Measurements from ENCODE around the gene CENPP.

DNA sequence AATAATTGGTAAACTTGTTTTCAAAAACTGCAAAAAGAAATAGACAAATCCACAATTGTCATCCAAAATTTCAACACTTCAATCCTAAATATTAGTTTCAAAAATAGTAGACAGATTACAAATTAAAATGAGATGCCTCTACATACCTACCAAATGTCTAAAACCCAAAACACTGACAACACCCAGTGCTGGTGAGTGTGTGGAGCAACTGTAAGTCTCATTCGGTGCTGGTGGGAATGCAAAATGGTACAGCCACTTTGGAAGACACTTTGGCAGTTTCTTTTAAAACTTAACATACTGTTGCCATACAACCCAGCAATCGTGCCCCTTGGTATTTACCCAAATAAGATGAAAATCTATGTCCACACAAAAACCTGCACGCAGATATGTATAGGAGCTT is 203.4 kb downstream of the CENPP start:
- TF ChIP-seq, protein P1, sequence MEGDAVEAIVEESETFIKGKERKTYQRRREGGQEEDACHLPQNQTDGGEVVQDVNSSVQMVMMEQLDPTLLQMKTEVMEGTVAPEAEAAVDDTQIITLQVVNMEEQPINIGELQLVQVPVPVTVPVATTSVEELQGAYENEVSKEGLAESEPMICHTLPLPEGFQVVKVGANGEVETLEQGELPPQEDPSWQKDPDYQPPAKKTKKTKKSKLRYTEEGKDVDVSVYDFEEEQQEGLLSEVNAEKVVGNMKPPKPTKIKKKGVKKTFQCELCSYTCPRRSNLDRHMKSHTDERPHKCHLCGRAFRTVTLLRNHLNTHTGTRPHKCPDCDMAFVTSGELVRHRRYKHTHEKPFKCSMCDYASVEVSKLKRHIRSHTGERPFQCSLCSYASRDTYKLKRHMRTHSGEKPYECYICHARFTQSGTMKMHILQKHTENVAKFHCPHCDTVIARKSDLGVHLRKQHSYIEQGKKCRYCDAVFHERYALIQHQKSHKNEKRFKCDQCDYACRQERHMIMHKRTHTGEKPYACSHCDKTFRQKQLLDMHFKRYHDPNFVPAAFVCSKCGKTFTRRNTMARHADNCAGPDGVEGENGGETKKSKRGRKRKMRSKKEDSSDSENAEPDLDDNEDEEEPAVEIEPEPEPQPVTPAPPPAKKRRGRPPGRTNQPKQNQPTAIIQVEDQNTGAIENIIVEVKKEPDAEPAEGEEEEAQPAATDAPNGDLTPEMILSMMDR (IDR thresholded peaks at IDR 0.05) = no peak
- TF ChIP-seq EP300 (IDR thresholded peaks at IDR 0.05) (no peak), POLR2A (IDR thresholded peaks at IDR 0.05) (no peak)

Data from suprapubic skin (tissue), 3 donors.